IPS-NIHi7 (cell line): ENCODE data around the gene GRIPAP1.
"Not testable (repeated sequence)": the region's sequence is repeated elsewhere in the genome, so short reads cannot be mapped to it uniquely, and the experiment has no call there.

Source experiments
- DNase-seq: peaks from one replicate; pipeline ENCODE4 v3.0.0; 2012; ENCODE audit warnings: mixed read lengths; ENCODE audit errors: extremely low spot score

The GRIPAP1 gene

DNA sequence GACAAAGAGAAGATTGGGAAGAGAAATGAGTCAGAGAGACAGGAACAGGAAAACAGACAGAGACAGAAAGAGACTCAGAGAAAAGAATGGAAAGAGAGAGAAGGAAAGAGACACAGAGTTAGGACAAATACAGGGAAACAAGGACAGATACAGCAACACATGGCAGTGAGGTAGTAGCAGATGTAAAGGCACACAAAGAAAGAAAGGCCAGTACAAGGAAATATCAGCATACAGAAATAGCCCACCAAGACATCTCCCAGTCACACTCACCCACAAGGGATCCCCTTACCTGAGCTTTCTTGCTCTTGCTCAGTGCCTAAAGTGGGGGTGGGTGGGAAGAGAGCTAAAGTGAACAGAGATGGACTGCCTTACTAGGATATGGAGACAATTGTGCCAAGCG lies 4.2 kb downstream of the GRIPAP1 start:
- no peak for DNase-seq

DNA sequence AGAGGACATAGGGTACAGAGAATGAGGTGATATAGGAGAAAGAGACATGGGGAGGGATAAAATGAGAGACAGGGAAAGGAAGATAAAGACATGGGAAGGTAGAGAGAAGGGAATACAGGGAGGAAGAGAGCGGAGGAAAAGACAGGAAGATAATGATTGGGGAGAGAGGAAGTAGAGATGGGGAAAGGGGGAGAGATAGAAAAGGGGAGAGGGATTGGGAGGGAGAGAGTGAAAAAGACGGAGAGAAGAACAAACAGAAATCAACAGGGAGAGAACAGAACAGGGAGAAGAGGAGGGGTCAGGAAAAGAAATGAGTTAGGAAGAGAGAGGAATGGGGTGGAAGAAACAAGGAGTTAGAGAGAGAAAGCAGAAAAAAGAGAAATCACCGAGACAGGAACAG lies 4.6 kb downstream of the GRIPAP1 start:
- DNase-seq: no peak

DNA sequence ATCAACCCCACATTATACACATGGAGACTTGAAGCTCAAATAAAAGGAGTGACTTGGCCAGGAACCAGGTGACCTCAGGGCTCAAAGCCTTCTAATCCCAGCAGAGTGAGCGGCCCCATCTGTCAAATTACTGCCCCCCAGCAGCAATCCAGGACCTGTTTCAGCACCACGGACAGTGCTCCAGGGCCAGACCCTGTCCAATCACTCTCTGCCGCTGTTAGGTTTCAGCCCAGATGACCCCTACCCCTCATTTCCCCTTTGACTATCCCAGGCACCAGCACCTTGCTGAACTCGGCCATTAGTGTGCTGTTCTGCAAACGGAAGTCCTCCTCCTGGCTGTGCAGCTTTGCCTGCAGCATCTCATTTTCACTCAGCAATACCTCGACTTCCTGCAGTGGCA lies 5.1 kb downstream of the GRIPAP1 start:
- DNase-seq: peak; percentile 49

DNA sequence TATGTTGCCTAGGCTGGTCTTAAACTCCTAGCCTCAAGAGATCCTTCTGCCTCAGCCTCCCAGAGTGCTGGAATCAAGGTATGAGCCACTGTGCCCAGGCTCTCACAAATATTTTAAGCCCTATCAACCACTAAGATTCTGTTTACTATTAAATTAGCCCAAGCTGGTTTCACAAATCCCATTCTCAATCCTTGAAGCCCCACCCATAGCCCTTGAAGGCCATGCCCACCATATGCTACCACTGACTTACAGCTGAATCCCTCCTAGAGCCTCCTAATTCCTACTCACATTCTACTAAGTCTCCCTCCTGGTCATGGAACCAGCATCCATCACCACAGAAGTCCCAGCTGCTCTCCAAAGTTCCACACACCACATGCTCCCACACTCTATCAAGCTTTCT lies 9.7 kb downstream of the GRIPAP1 start:
- no peak for DNase-seq

DNA sequence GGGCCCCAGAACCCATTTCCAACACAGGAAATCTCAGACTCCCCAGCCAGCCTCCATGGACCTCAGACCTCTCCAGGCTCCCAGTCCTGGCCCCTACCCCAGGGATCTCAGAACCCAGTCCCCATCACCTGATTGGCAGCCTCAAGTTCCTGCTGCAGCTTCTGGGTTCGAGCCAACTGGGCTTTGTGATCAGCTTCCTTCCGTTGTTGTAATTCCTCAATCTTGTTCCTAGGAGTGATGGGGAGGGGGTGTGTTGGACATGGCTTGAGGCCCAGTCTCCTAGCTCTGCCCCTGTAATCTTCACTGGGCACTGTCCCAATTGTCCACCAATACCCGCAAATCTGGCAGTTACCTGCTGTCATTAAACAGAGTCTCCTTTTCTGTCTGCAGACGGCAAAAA lies 12.6 kb downstream of the GRIPAP1 start:
- DNase-seq: no peak

DNA sequence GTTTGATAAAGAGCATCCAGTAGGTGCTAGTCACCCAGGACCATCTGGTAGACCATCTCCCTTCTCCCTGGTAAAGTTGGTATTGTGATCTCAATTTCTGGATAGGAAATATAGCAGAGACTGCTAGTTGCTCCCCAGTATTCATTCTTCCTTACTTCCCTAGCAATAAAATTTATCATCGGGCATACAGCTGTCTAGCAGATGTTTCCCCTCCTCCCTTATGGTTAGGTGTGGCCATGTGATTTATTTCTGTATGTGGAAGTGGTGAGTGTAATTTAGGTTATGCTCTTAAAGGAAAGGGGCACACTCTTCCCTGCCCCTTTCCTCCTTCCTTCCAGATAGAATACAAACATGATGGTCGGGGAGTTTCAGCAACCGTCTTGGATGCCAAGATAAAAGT lies 18.2 kb downstream of the GRIPAP1 start:
- DNase-seq: no peak

DNA sequence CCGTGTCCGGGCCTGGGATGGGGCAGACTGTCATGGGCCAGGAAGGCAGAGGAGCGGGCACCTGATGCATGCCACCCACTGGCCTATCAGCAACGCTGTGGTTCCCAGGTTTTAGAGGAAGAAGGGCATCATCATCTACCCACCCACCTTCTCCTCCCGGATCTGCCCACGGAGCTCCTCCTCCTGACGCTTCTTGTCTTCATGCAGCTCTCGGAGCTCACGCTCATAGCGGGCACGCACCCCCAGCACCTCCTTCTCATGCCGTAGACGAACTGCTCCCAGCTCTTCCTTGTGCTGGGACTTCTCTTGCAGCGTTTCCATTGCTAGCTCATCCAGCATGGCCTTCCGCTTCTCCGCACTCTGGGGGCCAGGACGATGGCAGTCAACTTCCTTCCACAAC lies 19.0 kb downstream of the GRIPAP1 start:
- DNase-seq: no peak

DNA sequence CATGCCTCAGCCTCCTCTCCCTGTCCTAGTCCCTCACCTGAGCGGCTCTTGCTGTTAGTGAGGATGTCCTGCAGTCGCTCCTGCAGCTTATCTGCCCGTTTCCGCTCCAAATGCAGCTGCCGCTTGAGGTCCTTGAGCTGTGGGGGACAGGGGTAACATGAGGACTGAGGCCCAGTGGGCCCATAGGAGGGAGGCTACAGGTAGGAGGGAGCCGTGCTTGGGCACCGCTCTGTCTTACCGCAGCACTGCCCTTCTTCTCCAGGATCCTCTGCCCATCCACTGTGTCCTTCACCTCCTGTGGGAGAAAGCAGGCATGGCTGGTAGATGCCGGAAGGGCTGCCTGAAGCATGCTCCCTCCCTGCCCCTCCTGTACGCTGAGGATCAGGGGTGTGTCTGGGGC lies 20.9 kb downstream of the GRIPAP1 start:
- no peak for DNase-seq

DNA sequence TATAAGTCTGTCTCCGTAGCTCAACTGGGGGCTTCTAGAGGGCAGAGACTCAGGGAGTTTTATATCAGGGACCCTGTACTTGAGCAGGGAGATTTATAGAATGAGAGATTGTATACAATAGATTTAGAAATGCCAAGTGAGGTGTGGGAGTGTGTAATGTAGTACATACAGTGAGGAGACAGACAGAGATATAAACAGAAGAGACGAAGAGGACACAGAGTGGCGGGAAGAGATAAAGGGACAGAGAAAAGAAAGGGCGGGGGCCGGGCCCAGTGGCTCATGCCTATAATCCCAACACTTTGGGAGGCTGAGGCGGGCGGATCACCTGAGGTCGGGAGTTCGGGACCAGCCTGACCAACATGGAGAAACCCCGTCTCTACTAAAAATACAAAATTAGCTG lies 21.7 kb downstream of the GRIPAP1 start:
- DNase-seq: not testable (repeated sequence)

DNA sequence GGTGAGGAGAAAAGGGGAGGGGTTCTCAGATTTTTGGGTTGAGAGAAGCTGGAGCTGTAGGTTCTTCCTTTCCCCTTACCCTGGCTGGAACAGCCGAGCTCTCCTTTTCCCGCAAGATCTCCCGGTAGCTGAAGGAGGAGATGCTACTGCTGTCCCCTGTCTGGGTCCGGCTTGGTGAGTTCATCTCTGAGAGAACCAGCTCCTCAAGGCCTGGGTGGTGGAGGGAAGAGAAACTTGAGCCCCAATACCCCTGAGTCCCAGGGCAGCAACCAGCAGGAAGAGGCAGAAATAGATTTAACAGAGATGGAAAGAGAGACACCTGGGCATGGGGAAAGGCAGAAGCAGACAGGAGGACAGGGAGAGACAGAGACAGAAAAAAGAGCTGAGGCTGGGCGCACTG lies 23.8 kb downstream of the GRIPAP1 start:
- no peak for DNase-seq

DNA sequence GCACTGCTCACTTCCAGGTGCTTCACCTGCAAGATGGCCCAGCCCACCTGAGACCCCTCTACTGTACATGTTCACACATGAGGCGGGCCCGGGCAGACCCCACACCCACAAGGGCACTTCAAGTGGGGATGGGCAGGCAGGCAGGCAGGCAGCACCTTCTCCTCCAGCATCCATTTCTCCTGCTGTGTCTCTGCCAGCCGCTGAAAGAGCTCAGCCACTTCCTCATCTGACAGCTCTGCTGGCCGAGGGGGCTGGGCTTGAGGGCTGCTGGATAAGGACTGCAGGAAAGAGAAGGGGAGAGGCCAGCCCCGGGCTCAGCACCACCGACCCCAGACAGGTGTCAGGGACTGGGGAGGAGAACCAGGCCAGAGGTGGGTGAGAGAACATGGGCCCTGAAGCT lies 26.0 kb downstream of the GRIPAP1 start:
- no peak for DNase-seq

DNA sequence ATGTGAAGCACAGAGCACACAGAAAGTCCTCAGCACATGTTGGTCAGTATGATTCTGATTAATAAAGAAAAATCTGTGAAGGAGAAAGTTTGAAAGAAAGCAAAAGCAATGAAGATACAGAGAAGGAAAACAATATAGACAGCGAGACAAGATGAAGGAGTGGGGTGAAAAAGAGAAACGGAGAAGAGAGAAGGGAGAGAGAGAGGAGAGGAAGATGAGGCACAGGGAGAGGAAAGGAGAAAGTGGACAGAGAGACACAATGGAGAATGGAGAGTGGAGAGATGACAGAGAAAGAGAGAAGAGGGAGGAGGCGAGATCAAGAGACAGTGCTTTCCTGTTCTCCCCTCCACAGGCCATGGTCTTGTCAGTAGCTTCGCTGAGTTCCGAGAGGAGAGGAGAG lies 26.5 kb downstream of the GRIPAP1 start:
- DNase-seq: no peak

DNA sequence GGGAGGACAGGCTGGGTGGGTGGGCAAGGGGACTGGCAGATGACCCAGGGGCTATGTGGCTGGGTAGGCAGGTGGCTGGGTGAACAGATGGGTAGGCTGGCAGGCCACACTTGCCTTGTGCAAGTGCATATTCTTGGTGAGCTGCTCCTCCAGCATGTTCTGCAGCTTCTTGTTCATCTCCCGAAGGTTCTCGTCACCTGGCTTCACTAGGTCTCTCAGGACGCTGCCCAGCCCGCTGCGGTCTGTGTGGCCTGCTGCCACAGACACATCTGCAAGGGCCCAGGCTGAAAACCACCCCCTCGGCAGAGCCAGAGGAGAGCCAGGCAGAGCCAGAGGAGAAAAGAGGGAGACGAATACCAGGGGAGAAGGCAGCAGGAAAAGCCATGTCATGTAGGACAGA lies 27.0 kb downstream of the GRIPAP1 start:
- DNase-seq: no peak

DNA sequence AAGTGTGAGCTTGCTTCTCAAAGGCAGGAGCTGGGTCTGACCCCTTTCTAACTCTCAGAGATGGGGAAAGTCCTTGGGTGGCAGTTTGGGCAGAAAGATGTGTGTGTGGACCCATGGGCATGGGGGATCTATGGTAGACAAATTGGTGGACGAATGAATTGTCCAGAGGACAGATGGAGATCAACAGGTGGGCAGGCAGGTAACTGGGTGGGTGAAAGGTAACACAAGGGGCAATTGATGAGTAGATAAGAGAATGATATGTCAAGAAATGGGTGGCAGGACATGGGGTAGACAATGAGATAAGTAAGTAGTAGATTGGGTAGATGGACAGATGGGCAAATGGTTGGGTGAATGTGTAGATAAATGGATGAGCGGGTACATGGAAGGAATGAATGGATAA lies 27.5 kb downstream of the GRIPAP1 start:
- DNase-seq: no peak

DNA sequence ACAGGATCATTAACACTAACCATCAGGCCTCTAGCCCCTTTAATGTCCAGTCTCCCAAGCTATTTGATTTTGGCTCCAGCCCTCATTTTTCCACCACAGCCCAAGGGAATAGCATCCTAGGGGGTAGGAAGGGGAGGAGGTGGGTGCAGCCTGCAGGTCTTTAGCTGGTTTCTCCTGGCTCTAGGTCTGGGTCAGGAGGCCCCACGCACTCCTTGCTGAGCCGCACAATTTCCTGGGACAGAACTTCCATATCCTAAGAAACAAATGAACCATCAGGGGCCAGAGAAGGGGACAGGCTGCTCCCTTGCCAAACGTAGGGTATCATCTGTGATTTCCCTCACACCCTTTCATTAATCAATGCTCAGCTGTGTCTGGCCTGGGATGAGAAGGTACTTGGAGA lies 28.0 kb downstream of the GRIPAP1 start:
- no peak for DNase-seq

DNA sequence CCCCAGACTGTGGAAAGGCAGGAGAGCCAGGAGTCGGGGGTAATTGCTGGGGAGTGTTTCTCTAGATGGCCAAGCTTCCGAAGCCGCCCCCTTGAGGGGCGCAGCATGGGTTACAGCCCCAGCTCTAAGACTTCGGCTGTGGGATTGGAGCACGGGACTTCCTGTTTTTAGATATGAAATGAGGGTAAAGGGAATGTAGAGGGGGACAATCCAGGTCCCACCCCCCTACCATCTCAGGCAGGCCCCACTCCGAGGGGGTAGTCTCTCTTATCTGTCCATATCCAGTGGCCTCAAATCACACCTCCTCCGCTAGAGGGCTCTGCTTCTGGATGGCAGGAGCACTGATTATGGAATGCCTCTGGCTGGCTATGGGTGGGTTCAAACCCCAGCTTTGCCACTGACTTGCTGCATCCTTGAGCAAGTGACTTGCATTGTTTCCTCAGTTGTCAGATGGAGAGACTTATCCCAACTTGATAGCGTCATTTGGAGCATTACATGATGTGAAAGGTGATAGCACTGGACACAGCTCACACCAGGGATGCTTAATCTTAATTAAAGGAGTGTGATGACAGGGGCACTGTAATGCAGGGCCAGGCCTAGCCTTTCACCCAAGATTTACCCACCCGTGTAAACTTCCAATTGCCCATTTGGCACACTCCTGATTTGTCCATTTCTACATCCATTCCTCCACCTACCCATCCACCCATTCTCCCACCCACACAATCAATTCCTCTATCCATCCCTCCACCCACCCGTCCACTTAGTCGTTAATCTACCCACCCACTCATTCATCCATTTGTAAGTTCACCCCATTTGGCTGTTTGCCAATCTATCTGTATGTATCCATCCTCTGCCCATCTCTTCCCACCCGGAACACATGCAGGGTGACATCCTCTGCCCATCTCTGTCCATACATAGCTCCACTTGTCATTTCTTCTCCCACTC lies 29.6 kb downstream of the GRIPAP1 start:
- peak; percentile 67 for DNase-seq

DNA sequence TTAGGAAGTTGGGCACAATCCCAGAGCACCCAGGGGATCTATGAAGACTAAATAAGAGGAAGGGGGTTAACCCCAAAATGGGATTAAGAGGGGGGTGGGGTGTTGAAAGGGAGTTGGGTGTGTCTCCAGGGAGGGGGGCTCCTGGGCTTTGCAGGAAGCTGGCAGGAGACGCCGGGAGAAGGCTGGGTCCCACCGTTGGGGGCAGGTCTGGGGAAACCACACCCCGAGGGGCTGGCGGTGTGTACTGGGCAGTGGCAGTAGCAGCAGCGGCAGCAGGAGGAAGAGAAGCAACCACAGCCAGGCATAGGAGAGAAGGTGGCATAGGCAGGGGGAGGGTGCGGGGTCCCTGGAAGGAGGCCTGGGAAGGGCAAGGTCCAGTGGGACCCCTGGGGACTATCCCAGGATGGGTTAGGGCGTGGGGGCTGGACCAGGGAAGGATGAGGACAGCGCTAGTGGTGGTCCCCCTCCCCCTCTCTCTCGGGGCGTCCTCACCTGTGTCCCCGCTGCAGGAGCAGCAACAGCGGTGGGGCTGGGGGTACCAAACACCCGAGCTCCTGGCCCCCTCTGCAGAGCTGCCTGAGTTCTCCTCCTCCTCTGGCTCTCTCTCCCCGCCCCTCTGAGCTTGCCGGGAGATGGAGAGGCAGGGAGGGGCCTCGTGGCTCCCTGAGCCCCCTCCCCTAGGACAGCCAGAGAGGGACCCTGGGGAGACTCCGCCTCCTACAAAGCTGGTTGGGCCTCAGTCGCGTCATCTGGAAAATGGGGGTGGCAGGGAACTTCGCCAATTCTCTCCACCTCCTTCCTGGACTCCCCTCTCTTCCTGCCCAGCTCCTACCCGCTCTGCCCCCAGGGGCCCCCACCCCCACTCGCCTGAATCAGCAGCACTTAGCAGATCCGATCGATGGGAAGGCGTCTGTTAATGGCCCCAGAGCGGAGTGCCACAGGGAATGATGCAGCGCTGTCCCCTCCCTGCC lies 30.5 kb downstream of the GRIPAP1 start, which contains the start of gene KCND1:
KCND1 (minus strand) TSS at position 596 of the 971 bp plus-strand sequence. CDS start 1,573 bp downstream, outside the sequence.
- peak; percentile 64 for DNase-seq

DNA sequence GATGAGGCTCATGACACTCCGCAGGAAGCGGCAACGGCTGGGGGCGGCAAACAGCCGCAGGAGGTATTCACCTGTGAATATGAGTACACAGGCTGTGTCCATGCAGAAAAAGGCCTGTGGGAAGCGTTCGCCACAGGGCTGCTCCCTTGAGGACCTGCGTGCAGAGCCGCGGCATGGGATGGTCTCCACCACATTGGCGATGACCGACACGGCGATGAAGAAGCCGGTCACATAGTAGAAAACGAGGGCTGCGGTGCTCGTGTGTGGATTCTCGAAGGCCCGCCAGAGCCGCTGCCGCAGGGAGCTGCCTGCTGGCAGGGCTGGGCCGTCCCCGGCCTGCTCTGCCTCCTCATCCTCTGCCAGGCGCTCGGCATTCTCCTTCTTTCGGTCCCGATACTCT lies 32.6 kb downstream of the GRIPAP1 start:
- DNase-seq: no peak

DNA sequence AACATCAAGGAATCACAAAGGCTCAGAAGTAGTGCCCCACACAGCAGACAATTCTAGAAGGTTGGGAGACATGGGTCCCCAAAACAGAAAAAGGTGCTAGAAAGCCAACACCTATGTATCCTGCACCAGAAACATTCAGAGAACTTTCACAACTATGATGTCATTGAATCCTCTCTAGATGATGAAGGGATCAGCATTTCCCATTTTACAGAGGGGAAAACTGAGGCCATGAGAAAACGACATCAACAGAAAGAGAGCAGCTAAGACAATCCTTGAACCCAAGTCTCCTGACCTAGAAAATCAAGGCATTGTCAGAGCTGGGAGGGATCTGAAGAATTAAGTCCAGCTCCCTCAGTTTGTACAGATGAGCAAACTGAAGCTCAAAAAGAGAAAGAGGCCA lies 33.7 kb downstream of the GRIPAP1 start:
- no peak for DNase-seq

DNA sequence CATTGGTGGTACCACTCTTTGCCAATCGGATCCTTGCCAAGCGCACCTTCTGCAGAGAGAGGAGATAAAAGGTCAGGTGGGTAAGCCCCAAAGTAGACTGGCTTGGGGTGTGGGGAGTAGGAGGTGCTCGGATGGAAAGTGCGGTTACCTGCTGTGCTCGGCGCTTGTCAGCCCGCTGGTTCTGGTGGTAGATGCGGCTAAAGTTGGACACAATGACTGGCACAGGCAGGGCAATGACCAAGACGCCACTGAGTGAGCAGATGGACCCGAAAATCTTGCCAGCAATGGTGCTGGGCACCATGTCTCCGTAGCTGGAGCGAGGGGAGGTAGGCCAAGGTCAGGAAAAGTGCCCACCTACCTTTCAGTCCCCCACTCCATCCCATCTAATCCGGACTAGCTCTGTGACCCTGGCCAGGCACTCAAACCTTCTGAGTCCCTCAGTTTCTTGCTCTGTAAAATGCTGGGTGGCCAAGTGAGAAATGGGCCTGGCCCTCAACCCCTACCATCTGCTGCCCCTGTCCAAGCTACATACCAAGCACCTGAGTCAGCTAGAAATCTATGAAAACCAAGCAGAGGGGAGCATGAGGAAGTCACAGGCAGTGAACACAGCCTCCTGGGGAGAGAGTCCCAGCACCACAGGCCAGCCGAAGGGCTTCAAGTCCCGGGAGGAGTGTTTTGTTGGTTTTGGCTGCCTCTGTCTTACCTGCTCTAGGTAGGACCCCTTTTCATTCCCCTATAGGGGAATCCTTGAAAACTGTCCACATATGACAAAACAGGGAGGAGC lies 35.1 kb downstream of the GRIPAP1 start:
- no peak for DNase-seq

DNA sequence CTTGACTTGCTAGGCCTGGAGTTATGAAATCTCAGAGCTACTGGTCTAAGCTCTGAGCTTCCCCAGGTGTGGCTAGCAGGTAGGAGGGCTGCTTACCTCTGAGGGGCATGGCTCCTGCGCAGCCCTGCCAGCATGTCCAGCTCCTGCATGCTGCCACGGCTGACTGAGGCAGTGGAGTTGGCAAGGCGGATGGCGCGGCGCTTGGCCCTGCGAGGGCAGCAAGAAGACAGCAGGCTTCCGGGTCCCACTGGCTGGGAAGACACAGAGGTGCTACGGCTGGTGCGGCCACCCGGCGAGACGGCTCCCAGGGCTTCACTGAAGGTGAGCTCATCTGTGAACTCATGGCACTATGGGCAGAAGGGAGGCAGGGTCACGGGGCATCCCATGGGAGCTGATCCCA lies 36.1 kb downstream of the GRIPAP1 start:
- no peak for DNase-seq
